ENCODE results near the gene PDIA6. TPM values are rescaled to one million over a fixed set of nuclear protein-coding genes. Genes with fewer than 3 reads are reported as not detected.

Gene PDIA6
- total RNA-seq, 1 donor from 2014 or later: 111 TPM

DNA sequence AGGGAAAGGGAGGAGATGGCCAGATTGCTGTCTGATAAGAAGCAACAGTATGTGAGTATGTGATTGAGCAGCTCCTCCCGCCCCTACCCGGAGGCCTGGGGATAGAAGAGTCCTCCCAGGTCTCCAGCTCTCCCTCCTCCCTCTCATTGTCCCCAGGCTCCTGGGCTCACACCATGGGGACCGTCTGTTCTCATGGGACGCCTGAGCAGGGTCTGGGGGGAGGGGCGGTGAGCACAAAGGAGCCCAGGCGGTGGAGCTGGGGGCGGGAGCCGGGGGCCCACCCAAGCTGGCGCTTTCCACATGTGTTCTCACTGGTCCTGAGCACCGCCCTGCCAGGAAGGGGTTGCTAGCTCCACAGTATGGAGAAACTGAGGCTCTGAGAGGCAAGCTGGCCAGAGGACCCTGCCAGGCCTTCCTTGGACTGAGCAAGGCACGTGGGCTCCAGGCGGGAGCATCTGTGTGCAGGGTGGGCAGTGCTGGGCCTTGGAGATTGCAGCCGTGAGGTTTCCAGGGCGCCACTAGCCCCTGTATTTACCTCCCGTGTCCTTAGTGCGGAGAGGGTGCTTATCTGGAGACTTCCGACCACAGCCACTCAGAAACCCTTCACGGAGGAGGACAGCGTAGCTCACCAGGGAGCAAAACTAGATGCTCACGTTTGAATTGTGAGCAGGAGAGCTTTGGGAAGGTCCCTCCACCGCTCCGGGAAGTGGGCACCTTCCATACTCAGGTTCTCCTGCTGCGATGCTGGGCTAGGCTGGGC lies 37.4 kb downstream of the PDIA6 start:
- DNase-seq (no peak), ATAC-seq (ENCODE audit: poor library complexity) (no peak)
- intact Hi-C loops (cut with DNase I): no loop called here

DNA sequence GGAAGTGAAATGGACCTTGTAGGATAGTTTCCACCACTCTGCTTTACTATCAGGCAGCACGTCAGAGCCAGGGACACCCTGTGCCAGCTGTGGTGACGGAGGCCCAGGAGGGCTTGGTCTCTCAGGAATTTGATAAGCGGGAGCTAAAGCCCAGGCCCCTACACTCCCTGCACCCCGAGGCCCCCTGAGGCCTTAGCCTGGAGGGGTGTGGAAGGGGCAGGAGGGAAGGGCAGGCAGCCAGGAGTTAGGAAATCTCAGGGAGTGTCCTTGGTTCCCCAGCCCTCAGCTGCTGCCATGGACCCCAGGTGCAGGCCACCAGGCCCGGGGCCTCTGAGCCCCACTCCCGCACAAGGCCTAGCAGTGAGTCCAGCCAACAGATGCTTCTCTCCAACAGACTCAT lies 38.2 kb downstream of the PDIA6 start:
- ATAC-seq (ENCODE audit: poor library complexity) (peak; percentile 77), DNase-seq (no peak)
- intact Hi-C loops (cut with DNase I): no loop called here

DNA sequence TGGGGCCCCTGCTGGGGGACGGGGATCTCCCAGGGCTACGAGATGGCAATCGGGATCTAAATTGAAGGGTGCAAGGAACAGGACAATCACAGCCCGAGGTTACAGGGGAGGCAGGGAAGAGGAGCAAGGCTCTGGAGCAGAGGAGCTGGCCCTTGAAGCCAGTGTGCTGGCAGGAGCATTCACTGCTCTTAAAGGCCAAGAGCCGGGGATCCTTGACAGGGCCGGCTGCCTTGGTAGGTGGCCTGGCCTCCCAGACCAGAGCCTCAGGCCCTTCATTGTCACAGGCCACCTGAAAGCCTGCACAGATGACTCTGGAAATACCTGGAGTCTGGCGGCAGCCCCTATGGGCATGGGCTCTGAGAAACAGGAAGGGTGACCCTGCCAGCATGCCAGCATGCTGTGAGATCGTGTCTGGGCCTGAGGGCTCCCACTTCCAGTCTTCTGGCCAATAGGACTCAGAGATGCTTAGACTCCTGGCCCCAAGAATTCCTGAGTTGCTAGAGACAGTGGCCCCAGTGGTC lies 38.7 kb downstream of the PDIA6 start:
- ATAC-seq (ENCODE audit: poor library complexity) (peak; percentile 16), DNase-seq (no peak)
- intact Hi-C loops (cut with DNase I): no loop called here

DNA sequence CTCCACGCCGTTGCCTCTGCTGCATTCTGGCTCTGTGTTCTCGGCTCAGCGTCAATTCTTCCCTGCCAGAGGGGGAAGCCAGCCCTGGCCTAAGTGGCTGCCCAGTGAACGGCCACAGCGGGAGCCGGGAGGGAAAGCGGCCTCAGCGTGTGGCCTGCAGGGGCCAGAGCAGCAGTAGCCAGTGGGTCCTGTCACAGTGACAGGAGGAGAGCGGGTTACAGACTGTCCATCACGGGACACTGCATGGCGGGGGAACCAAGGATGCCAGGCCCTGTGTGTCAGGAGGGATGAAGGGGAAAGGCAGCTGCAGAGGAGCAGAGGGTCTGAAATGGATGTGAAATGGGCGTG lies 39.7 kb downstream of the PDIA6 start:
- intact Hi-C loops (cut with DNase I): no loop called here
- ATAC-seq (ENCODE audit: poor library complexity) (no peak), DNase-seq (no peak)

DNA sequence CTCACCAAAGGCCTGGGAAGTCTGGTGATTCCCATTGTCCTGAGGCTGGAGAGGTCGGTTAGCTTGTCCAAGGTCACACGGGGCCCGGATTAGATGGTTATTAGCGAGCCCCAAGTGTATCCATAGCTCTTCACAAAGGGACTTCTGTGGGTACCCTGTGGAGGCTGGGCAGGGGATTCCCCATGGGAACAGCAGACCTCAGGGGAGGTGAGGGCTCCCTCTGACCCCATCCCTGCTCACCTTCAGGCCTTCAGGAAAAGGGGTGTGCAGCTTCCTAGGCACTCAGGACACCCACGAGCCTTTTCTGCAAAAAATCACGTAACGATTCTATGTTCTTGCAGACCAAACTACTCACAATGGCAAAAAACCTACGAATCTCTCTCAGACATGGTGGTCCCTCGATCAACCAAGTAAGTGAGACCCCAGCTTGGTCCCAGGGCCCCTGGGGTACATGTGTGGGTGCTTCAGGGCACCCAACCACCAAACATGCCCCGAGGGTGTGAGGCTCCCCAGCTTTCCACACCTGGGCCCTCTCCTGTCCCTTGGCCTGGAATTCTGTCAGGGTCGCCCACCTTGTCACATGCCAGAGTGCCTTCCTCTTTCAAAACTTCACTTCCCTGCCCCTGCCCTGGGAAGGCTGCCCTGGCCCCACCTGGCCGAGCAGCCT lies 40.3 kb downstream of the PDIA6 start:
- DNase-seq: no peak
- ATAC-seq (ENCODE audit: poor library complexity): no peak
- intact Hi-C loops (cut with DNase I): no loop called here

DNA sequence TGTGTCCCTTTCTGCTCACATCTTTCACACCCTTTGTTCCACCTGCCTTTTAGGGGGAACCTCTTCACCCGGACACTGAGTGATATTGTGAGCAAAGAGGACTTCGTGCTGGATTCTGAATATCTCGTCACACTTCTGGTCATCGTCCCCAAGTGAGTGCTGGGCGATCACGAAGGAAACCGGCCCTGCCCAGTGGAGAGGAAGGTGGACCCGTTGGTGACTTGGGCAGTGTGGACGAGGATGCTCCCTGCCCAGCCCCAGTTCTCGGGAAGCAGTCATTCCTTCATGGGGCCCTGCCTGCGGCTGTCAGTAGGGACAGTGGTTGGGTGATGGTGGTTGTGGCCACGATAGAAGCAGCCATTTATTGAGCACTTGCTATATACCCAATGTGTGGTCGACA lies 40.8 kb downstream of the PDIA6 start:
- no peak for DNase-seq
- intact Hi-C loops (cut with DNase I): no loop called here
- ATAC-seq (ENCODE audit: poor library complexity): no peak

- DNase-seq (no peak), ATAC-seq (ENCODE audit: poor library complexity) (no peak)
- intact Hi-C loops (cut with DNase I): no loop called here
Observed at GRCh38 chr2:10770956-10771750, 41.4 kb downstream of the PDIA6 start.

DNA sequence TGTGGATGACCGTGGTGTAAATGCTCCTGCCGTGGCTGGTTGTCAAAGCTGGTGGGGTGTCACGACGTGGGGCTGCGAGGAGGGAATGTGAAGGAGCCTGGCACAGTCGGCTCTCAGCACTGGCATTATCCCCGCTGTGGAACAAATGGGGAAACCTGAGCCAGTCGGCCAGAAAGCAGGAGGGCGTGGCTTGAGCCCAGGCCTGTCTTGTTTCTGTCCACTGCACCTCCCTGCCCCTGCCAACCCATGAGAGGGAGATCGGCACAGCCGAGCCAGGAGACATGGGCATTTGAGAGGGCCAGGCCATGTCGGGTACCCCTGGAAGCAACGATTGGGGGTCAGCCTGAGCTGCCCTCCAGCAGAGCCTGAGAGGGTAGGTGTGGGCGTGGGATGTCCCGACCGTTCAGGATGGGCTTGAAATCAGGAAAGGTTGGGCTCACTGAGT lies 44.5 kb downstream of the PDIA6 start:
- DNase-seq (peak; percentile 73), ATAC-seq (ENCODE audit: poor library complexity) (peak; percentile 85)
- intact Hi-C loops (cut with DNase I): no loop called here

DNA sequence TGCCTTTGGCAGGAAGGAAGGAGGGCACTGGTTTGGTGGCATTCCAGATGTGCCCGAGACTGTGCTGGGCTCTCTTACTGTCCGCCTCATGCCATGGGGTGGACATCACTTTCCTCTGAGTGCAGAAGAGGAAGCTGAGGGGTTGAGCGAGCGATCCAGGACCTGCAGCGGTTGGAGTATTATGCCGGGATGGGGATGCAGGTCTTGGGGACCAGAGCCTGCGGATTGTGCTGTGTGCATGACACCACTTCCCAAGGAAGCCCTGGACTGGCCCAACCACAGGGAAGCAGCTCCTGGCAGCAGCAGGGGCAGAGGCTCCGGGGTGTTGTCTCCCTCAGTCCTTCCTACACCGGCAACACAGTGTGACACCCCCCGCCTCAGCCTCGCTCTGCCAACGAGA lies 46.7 kb downstream of the PDIA6 start:
- DNase-seq (no peak), ATAC-seq (ENCODE audit: poor library complexity) (no peak)
- intact Hi-C loops (cut with DNase I): no loop called here

- intact Hi-C loops (cut with DNase I): no loop called here
- ATAC-seq (ENCODE audit: poor library complexity) (no peak), DNase-seq (no peak)
Observed at GRCh38 chr2:10765461-10765860, 47.1 kb downstream of the PDIA6 start.

GRCh38 chr2:10764896-10765295 lies 47.7 kb downstream of the PDIA6 start:
- intact Hi-C loops (cut with DNase I): no loop called here
- ATAC-seq (ENCODE audit: poor library complexity) (no peak), DNase-seq (no peak)

GRCh38 chr2:10764096-10764785 lies 48.3 kb downstream of the PDIA6 start:
- DNase-seq: no peak
- intact Hi-C loops (cut with DNase I): no loop called here

GRCh38 chr2:10763461-10763800 lies 49.2 kb downstream of the PDIA6 start:
- DNase-seq (no peak), ATAC-seq (ENCODE audit: poor library complexity) (no peak)
- intact Hi-C loops (cut with DNase I): no loop called here

More at GRCh38 chr2:10764096-10764785, 48.3 kb downstream of the PDIA6 start:
- no peak for ATAC-seq (ENCODE audit: poor library complexity)

DNA sequence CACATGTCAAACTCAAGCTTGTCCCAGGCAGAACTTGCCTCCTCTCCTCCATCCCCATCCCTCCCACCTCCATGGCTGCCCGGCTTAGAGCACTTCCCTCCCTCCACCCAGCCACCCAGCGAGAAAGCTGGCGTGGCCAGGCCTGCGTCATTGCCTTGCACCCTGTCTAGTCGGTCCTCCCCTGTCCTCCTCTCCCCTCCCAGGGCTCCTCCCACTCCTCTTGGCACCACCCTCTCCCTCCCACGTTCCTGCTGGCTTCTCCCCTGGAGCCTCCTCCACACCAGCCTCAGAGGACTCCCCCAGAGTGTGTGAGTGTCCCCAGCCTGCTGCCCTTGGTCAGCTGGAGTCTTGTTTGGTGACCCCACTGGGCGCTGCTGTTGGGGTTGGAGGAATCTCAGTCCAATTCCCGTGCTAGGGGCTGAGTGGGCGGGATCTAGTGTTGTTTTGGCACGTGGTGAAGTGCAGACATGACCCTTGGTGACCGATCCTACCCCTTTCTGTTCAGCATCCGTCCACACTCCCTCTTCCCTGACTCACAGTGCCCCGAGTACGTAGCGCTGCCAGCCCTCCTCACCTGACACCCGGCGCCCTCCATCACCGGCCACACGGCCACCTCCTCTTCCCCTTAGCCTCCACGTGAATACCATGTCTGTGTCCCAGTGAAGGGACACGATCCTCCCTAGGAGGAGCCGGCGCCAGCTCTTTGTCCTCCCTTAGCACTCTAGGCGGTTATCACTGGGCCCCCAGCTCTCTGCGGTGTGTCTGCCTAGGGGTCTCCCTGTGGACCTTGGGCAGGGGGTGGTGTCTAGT lies 49.7 kb downstream of the PDIA6 start:
- DNase-seq (no peak), ATAC-seq (ENCODE audit: poor library complexity) (peak; percentile 70)
- intact Hi-C loops (cut with DNase I): no loop called here

GRCh38 chr2:10761591-10761990 lies 51.0 kb downstream of the PDIA6 start:
- DNase-seq (no peak), ATAC-seq (ENCODE audit: poor library complexity) (no peak)
- intact Hi-C loops (cut with DNase I): no loop called here

GRCh38 chr2:10760794-10761504 lies 51.6 kb downstream of the PDIA6 start:
- no peak for ATAC-seq (ENCODE audit: poor library complexity)
- intact Hi-C loops (cut with DNase I): no loop called here
- no peak for DNase-seq

DNA sequence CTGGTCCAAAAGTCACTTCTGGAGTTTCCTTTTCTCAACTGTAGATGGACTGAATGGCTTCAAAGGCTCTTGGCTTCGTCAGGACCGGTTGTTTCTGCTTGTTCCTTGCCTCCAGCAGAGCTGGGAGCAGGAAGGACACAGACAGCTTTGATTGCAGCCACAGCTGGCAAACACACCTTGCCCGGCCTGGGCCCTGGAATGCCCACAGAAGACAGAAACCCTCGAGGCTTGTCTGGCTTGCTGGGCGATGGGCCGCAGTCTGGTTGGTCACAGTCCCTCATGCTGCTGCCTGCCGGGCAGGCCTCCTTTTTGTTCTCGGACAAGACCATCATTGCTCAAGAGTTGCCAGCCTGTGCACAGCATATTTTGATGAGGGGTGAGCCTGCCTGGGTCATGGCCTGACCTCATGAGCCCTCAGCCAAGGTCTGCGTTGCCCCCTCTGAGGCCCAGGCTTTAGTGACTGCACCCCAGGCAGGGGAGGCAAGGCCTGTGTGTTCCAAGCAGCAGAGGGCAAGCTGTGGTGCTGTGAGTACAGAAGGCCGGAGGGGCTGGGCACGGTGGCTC lies 53.4 kb downstream of the PDIA6 start:
- intact Hi-C loops (cut with DNase I): no loop called here
- DNase-seq (no peak), ATAC-seq (ENCODE audit: poor library complexity) (no peak)
